ENCODE data around the gene PARVB.

DNA sequence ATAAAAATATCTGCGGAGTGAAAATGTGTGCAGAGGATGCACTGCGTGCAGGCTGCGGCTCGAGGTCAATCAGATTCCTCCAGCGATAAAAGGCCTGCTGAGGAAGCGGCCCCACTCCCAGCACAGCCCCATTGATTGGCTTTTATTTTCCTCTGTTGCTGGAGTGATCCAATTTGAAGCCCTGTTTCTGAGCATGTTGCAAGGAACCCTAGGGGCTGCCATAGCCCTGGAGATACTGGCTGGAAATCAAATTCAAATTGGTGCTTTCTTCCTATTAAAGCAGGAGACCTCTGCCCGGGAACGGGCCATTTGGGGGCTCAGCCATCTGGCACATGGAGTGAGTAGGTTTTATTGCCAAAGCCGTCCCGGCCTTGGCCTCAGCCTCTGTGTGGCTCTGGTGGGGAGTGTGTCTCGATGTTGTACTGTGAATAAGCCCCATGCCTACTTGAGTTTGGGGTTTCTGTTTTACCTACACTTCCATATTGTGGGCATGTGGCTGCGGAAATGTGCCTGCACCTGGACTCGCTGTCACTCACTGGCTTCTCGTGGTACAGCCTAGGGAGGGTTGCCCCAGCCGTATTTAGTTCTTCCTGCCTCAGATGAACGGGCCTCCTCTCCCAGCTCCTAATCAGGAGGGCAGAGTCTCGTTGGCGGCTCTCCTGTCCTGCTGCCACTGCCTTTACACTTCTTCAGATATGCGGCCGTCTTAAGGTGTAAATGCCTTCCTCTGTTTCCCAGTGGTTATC is 25.6 kb downstream of the PARVB start:
- TF ChIP-seq, protein P1, sequence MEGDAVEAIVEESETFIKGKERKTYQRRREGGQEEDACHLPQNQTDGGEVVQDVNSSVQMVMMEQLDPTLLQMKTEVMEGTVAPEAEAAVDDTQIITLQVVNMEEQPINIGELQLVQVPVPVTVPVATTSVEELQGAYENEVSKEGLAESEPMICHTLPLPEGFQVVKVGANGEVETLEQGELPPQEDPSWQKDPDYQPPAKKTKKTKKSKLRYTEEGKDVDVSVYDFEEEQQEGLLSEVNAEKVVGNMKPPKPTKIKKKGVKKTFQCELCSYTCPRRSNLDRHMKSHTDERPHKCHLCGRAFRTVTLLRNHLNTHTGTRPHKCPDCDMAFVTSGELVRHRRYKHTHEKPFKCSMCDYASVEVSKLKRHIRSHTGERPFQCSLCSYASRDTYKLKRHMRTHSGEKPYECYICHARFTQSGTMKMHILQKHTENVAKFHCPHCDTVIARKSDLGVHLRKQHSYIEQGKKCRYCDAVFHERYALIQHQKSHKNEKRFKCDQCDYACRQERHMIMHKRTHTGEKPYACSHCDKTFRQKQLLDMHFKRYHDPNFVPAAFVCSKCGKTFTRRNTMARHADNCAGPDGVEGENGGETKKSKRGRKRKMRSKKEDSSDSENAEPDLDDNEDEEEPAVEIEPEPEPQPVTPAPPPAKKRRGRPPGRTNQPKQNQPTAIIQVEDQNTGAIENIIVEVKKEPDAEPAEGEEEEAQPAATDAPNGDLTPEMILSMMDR (IDR thresholded peaks at IDR 0.05; ENCODE audit: low read depth, low read length): no peak
- TF ChIP-seq POLR2A (IDR thresholded peaks at IDR 0.05; ENCODE audit: extremely low read depth, insufficient read length): no peak
- no peak for TF ChIP-seq MYC (IDR thresholded peaks at IDR 0.05; ENCODE audit: low read depth, low read length)
- TF ChIP-seq, protein P2, sequence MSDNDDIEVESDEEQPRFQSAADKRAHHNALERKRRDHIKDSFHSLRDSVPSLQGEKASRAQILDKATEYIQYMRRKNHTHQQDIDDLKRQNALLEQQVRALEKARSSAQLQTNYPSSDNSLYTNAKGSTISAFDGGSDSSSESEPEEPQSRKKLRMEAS (IDR thresholded peaks at IDR 0.05; ENCODE audit: low read depth, low read length): no peak
